Mesendoderm (in vitro differentiated cells): ENCODE measurements around the gene CLINT1.

ENCODE experiments used
- DNase-seq: peaks from one replicate; pipeline ENCODE4 v3.0.0; 2013
- H2AK5ac ChIP-seq: 2 replicates; pipeline ENCODE4 v1.6.1; 2013; ENCODE audit warnings: low read length, inconsistent platforms
- H2BK120ac ChIP-seq: 2 replicates; pipeline ENCODE4 v1.6.1; 2013; ENCODE audit warnings: low read depth, mild to moderate bottlenecking, low read length, moderate library complexity, mixed read lengths
- H2BK15ac ChIP-seq: replicated peaks from 2 replicates; pipeline ENCODE4 v1.6.1; 2013; ENCODE audit warnings: low read depth, mild to moderate bottlenecking, moderate library complexity
- H2BK5ac ChIP-seq: 2 replicates; pipeline ENCODE4 v1.6.1; 2013; ENCODE audit warnings: low read length, inconsistent platforms
- H3K18ac ChIP-seq: 2 replicates; pipeline ENCODE4 v1.6.1; 2013; ENCODE audit warnings: mild to moderate bottlenecking, low read length, mixed read lengths
- H3K23ac ChIP-seq: one replicate; pipeline ENCODE4 v1.6.1; 2013; ENCODE audit warnings: low read length
- H3K27ac ChIP-seq: 2 replicates; pipeline ENCODE4 v1.5.1; 2013; ENCODE audit warnings: low read depth, mild to moderate bottlenecking, inconsistent platforms, low read length, moderate library complexity
- H3K27me3 ChIP-seq: 2 replicates; pipeline ENCODE4 v1.6.1; 2013; ENCODE audit warnings: low read length, control low read depth, mild to moderate bottlenecking, inconsistent platforms; ENCODE audit not compliant: insufficient read depth, poor library complexity
- H3K36me3 ChIP-seq: 2 replicates; pipeline ENCODE4 v1.6.1; 2013; ENCODE audit warnings: low read length, inconsistent platforms; ENCODE audit not compliant: control insufficient read depth, insufficient read depth
- H3K4ac ChIP-seq: one replicate; pipeline ENCODE4 v1.6.1; 2013; ENCODE audit warnings: low read depth, mild to moderate bottlenecking, low read length, moderate library complexity
- H3K4me1 ChIP-seq: 2 replicates; pipeline ENCODE4 v1.6.1; 2013; ENCODE audit warnings: low read depth, low read length, inconsistent platforms; ENCODE audit not compliant: control insufficient read depth
- H3K4me2 ChIP-seq: 2 replicates; pipeline ENCODE4 v1.6.1; 2013; ENCODE audit warnings: low read length
- H3K4me3 ChIP-seq: 2 replicates; pipeline ENCODE4 v1.5.1; 2013; ENCODE audit warnings: mild to moderate bottlenecking, low read length
- H3K56ac ChIP-seq: one replicate; pipeline ENCODE4 v1.6.1; 2013; ENCODE audit warnings: low read length
- H3K79me1 ChIP-seq: 2 replicates; pipeline ENCODE4 v1.6.1; 2013; ENCODE audit warnings: low read length, inconsistent platforms
- H3K79me2 ChIP-seq: 2 replicates; pipeline ENCODE4 v1.6.1; 2013; ENCODE audit warnings: mild to moderate bottlenecking, low read length; ENCODE audit not compliant: control insufficient read depth, insufficient read depth
- H3K9ac ChIP-seq: 2 replicates; pipeline ENCODE4 v1.6.1; 2013; ENCODE audit warnings: low read length, inconsistent platforms
- H4K5ac ChIP-seq: one replicate; pipeline ENCODE4 v1.6.1; 2013; ENCODE audit warnings: low read length
- H4K8ac ChIP-seq: one replicate; pipeline ENCODE4 v1.6.1; 2013; ENCODE audit warnings: low read depth, mild to moderate bottlenecking, control low read depth, low read length, moderate library complexity
- WGBS: extraction: QIAGEN DNeasy Blood & Tissue Kit; methylation state at CpG from one replicate; pipeline ENCODE4 v1.1.7; 2013; ENCODE audit warnings: low lambda C conversion rate, missing lambda C conversion rate; ENCODE audit not compliant: insufficient coverage; ENCODE audit errors: extremely low coverage; 5-methylcytosine and 5-hydroxymethylcytosine counted together

CLINT1 gene

DNA sequence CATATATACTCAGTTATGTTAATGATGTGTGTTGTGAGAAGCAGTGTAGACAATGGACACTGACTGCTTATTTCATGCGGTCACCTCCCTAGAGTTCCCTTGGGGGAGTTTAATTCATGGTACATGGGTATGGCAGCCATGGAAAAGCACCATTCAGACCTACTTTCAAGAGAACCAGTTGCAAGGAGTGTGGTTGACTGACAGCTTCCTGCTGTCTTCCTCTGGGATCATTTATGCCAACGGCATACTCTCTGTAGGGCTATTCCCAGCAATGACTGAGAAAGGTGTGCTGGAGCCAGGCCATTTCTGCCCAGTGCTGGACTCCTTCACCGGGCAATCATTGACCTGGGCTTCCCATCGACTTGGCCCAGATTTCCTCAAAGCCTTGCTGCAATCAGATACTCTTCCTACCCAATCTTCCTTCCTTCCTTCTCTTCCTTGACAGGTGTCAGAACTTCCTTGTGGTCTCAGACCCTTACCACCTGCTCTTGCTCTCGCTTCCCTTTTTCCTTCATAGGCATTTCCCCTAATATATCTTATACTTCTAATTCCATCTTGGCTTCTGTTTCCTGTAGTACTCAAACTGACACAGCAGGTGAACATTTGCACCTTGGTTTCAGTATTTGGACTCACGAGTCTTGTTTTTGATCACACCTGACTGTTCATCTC, 3.4 kb upstream of the CLINT1 start:
- H3K4ac ChIP-seq, result no peak overlapping the region
- no peaks in the 10 kb centered on the region for H3K36me3 ChIP-seq
- peaks cover 2% of the 10 kb centered on the region for H3K79me1 ChIP-seq
- H2BK5ac ChIP-seq, result no peak overlapping the region
- H3K18ac ChIP-seq, result no peak overlapping the region
- H3K56ac ChIP-seq, result no peak overlapping the region
- H3K4me3 ChIP-seq, result no peak overlapping the region
- no peak overlapping the region for H3K4me2 ChIP-seq
- H2BK120ac ChIP-seq, result no peak overlapping the region
- H3K79me2 ChIP-seq, result peaks cover 15% of the 10 kb centered on the region
- H3K23ac ChIP-seq, result no peak overlapping the region
- no peak overlapping the region for H4K8ac ChIP-seq
- DNase-seq, result no peak
- no peak overlapping the region for H2BK15ac ChIP-seq
- peaks cover 2% of the 10 kb centered on the region for H3K4me1 ChIP-seq
- no peak overlapping the region for H3K9ac ChIP-seq
- H2AK5ac ChIP-seq, result no peak overlapping the region
- no CpG with 5 or more reads among the region's 6 CpGs for WGBS
- no peak overlapping the region for H4K5ac ChIP-seq
- H3K27me3 ChIP-seq, result no peaks in the 10 kb centered on the region
- no peak overlapping the region for H3K27ac ChIP-seq

DNA sequence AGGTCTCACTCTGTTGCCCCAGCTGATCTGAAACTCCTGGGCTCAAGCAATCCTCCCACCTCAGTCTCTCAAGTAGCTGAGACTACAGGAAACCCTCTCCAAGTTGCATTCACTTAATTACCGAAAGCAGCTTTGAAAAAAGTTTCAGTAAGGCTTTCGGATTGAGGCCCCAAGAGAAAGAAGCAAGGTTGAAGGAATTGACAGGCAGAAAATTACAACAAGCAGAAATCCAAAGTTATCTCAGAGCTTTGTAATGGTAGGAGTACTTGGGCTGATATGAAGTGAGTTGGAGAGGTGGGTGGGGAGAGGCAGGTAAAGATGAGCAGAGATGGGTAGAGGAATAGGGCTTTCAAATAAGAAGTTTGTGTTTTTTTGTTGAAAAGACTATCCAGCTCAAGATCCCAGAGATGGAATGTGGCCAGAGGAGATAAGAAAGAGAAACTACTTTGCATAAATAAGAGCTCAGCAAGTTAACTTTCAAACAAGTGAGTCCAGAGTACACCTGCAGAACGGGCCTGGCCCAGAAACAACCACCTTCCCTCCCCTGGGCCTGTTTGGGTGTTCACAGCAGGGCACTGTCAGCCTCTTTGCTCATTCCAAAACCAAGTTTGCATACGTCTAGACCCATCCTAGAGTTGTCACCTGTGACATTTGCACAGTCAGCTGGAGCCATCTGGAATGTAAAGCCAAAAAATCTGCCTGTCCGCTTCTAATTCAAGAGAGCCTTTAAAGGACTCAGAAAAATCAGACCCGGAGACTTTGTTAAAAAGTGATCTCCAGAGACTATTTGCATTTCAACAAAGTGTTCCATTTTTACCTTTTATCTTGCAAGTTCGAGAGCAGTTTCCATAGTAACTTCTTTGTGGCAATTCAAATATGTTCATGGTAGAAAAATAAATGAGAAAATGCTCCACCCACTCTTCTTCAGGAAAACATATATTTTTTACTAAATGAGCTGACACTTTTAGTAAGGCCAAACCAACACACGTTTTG, 2.2 kb upstream of the CLINT1 start:
- no peak overlapping the region for H4K8ac ChIP-seq
- no peaks in the 10 kb centered on the region for H3K27me3 ChIP-seq
- no peak overlapping the region for H3K9ac ChIP-seq
- peaks cover 2% of the 10 kb centered on the region for H3K4me1 ChIP-seq
- H3K36me3 ChIP-seq, result no peaks in the 10 kb centered on the region
- H3K18ac ChIP-seq, result no peak overlapping the region
- no peak for DNase-seq
- H2BK5ac ChIP-seq, result no peak overlapping the region
- H3K56ac ChIP-seq, result no peak overlapping the region
- H3K23ac ChIP-seq, result no peak overlapping the region
- no CpG with 5 or more reads among the region's 8 CpGs for WGBS
- H3K79me1 ChIP-seq, result peaks cover 4% of the 10 kb centered on the region
- H3K79me2 ChIP-seq, result peaks cover 21% of the 10 kb centered on the region
- no peak overlapping the region for H4K5ac ChIP-seq
- H2BK15ac ChIP-seq, result no peak overlapping the region
- H3K27ac ChIP-seq, result no peak overlapping the region
- no peak overlapping the region for H2BK120ac ChIP-seq
- H2AK5ac ChIP-seq, result no peak overlapping the region
- H3K4me3 ChIP-seq, result no peak overlapping the region
- H3K4me2 ChIP-seq, result no peak overlapping the region
- H3K4ac ChIP-seq, result no peak overlapping the region

DNA sequence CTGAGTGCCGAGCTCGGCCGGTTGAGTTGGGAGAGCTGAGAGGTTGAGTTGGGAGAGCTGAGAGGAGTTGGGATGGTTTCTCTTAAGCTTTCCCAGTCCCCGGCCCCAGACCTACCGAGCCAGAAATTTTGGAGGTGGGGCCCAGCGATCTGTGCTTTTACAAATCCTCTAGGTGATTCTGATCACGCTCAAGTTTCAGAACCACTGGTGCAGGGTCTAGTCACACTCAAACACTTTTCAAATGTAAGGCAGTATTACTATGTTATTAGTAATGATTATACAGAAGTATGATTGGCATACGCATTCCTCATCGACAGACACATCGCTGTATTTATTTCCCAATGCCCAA, 256 bp upstream of the CLINT1 start:
- Histone ChIP-seq H3K4me1 (peaks cover 2% of the 10 kb centered on the region), H3K36me3 (no peaks in the 10 kb centered on the region), H2AK5ac (no peak overlapping the region), H3K18ac (no peak overlapping the region), H3K23ac (no peak overlapping the region), H3K27me3 (no peaks in the 10 kb centered on the region), H3K4me2 (no peak overlapping the region), H3K56ac (no peak overlapping the region), H3K4ac (no peak overlapping the region), H3K27ac (no peak overlapping the region), H2BK5ac (no peak overlapping the region), H3K9ac (no peak overlapping the region), H3K79me1 (peaks cover 4% of the 10 kb centered on the region), H2BK120ac (no peak overlapping the region), H2BK15ac (no peak overlapping the region), H3K79me2 (peaks cover 32% of the 10 kb centered on the region), H4K5ac (no peak overlapping the region), H3K4me3 (no peak overlapping the region), H4K8ac (no peak overlapping the region)
- no peak for DNase-seq
- WGBS, result no CpG with 5 or more reads among the region's 10 CpGs

DNA sequence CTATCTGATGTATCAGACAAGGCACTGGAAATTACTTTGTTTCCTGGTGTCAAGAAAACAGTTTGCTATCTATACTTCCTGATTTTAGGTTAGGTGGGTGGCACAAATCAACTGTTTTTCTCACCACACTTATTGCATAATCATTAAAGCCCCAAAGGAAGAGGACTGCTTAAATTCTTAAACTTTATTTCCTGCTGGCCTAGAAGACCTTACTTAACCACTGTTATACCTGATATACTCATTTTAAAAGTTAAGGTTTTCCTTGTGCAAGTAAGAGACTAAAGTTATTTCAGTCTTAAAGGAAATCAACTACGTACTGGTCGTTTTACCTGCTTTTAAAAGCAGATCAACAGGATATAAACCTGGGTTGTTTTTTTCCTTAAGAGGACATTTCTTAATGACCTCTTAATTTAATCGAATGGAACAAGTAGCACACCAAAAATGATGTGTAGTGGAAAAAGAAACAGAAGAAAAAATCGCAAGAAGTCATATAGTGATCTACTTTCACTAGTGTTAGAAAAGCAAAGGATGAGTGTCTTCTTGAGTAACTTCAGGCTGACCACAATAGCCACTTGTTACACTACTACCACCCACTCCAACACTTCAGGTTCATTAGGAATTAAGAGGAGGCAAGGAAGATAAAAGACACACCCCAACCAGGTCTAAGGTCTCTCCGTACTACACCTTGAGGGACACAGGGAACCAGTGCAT, 974 bp downstream of the CLINT1 start:
- no peak for DNase-seq
- peaks cover 5% of the 10 kb centered on the region for H3K79me1 ChIP-seq
- H2BK120ac ChIP-seq, result no peak overlapping the region
- H3K4me2 ChIP-seq, result peak overlapping the region; percentile 17
- H2AK5ac ChIP-seq, result no peak overlapping the region
- peak overlapping the region; percentile 97 for H3K4me3 ChIP-seq
- H3K18ac ChIP-seq, result peak overlapping the region; percentile 57
- H3K23ac ChIP-seq, result peak overlapping the region; percentile 4
- peaks cover 2% of the 10 kb centered on the region for H3K4me1 ChIP-seq
- H3K4ac ChIP-seq, result no peak overlapping the region
- H2BK15ac ChIP-seq, result no peak overlapping the region
- no peaks in the 10 kb centered on the region for H3K27me3 ChIP-seq
- WGBS, result no CpG with 5 or more reads among the region's 5 CpGs
- no peak overlapping the region for H4K5ac ChIP-seq
- peak overlapping the region; percentile 99 for H3K56ac ChIP-seq
- no peak overlapping the region for H2BK5ac ChIP-seq
- peak overlapping the region; percentile 97 for H3K9ac ChIP-seq
- peaks cover 38% of the 10 kb centered on the region for H3K79me2 ChIP-seq
- H3K36me3 ChIP-seq, result no peaks in the 10 kb centered on the region
- no peak overlapping the region for H4K8ac ChIP-seq
- H3K27ac ChIP-seq, result no peak overlapping the region

DNA sequence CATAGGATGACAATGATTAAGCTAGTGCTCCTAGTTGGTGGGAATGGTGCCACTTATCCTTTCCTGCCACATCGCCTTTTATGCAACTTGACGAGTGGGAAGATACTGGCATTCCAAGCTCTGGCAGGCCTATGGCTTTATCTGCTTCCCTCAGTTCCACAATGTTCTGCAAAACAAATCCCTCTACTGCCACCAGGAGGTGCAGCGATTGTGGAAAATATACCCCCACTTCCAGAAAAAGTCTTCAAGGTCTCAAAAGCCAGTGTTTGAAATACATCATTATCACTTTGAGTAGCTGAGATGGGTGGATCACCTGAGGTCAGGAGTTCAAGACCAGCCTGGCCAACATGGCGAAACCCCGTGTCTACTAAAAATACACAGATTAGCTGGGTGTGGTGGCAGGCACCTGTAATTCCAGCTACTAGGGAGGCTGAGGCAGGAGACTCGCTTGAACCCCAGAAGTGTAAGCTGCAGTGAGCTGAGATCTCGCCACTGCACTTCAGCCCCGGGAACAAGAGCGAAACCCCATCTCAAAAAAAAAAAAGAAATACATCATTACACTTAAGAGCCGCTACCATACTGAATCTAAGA, 3.4 kb downstream of the CLINT1 start:
- Histone ChIP-seq H3K79me2 (peaks cover 49% of the 10 kb centered on the region), H3K79me1 (peaks cover 5% of the 10 kb centered on the region), H3K4me3 (no peak overlapping the region), H2BK15ac (no peak overlapping the region), H3K23ac (no peak overlapping the region), H3K18ac (no peak overlapping the region), H2BK5ac (no peak overlapping the region), H4K8ac (no peak overlapping the region), H3K4me1 (no peaks in the 10 kb centered on the region), H3K27ac (no peak overlapping the region), H3K56ac (no peak overlapping the region), H2BK120ac (no peak overlapping the region), H4K5ac (no peak overlapping the region), H3K36me3 (no peaks in the 10 kb centered on the region), H3K4me2 (no peak overlapping the region), H3K9ac (no peak overlapping the region), H2AK5ac (no peak overlapping the region), H3K27me3 (no peaks in the 10 kb centered on the region), H3K4ac (no peak overlapping the region)
- no CpG with 5 or more reads among the region's 10 CpGs for WGBS
- DNase-seq, result peak; percentile 96
